ENCODE results near the gene SUGCT.

Gene SUGCT

GRCh38 chr7:40474790-40475680 is 340.2 kb downstream of the SUGCT start:
- no peak for DNase-seq (ENCODE audit: low spot score)

- DNase-seq (ENCODE audit: low spot score) = no peak
These were observed 340.8 kb downstream of the SUGCT start for GRCh38 chr7:40475681-40475982.

GRCh38 chr7:40477094-40477493 is 342.3 kb downstream of the SUGCT start:
- DNase-seq (ENCODE audit: low spot score) = no peak

- no peak for DNase-seq (ENCODE audit: low spot score)
These were observed 348.0 kb downstream of the SUGCT start for GRCh38 chr7:40482845-40483244.

GRCh38 chr7:40483630-40484029 is 348.8 kb downstream of the SUGCT start:
- DNase-seq (ENCODE audit: low spot score) = no peak

GRCh38 chr7:40489844-40490602 is 355.2 kb downstream of the SUGCT start:
- no peak for DNase-seq (ENCODE audit: low spot score)

GRCh38 chr7:40490603-40490924 is 355.8 kb downstream of the SUGCT start:
- DNase-seq (ENCODE audit: low spot score) = no peak

GRCh38 chr7:40492946-40493345 is 358.1 kb downstream of the SUGCT start:
- DNase-seq (ENCODE audit: low spot score) = no peak

GRCh38 chr7:40493609-40494051 is 358.8 kb downstream of the SUGCT start:
- no peak for DNase-seq (ENCODE audit: low spot score)

- DNase-seq (ENCODE audit: low spot score) = no peak
These were observed 364.2 kb downstream of the SUGCT start for GRCh38 chr7:40498924-40499510.

- DNase-seq (ENCODE audit: low spot score) = no peak
These were observed 364.9 kb downstream of the SUGCT start for GRCh38 chr7:40499718-40500117.

- DNase-seq (ENCODE audit: low spot score) = no peak
These were observed 365.4 kb downstream of the SUGCT start for GRCh38 chr7:40500219-40500618.

GRCh38 chr7:40502359-40502758 is 367.6 kb downstream of the SUGCT start:
- DNase-seq (ENCODE audit: low spot score) = no peak

- DNase-seq (ENCODE audit: low spot score) = no peak
These were observed 371.4 kb downstream of the SUGCT start for GRCh38 chr7:40506158-40506557.

- no peak for DNase-seq (ENCODE audit: low spot score)
These were observed 372.4 kb downstream of the SUGCT start for GRCh38 chr7:40507166-40507565.

- no peak for DNase-seq (ENCODE audit: low spot score)
These were observed 374.6 kb downstream of the SUGCT start for GRCh38 chr7:40509287-40509996.

GRCh38 chr7:40516376-40516775 is 381.6 kb downstream of the SUGCT start:
- DNase-seq (ENCODE audit: low spot score) = no peak

GRCh38 chr7:40519009-40519408 is 384.2 kb downstream of the SUGCT start:
- DNase-seq (ENCODE audit: low spot score) = no peak

GRCh38 chr7:40520986-40521738 is 386.4 kb downstream of the SUGCT start:
- DNase-seq (ENCODE audit: low spot score) = no peak

- no peak for DNase-seq (ENCODE audit: low spot score)
These were observed 391.0 kb downstream of the SUGCT start for GRCh38 chr7:40525764-40526163.

- no peak for DNase-seq (ENCODE audit: low spot score)
These were observed 392.3 kb downstream of the SUGCT start for GRCh38 chr7:40526951-40527715.

All from hematopoietic multipotent progenitor cell treated with erythropoietin and hydrocortisone succinate and interleukin-3 and kit ligand, for 17 days (in vitro differentiated cells).